Epidermal melanocyte (primary cell): ENCODE results near the gene RNF215.

ENCODE experiments used
- DNase-seq: peaks from one replicate; pipeline ENCODE4 v3.0.0; 2011; ENCODE audit warnings: low spot score; ENCODE audit not compliant: insufficient read length

Gene RNF215

DNA sequence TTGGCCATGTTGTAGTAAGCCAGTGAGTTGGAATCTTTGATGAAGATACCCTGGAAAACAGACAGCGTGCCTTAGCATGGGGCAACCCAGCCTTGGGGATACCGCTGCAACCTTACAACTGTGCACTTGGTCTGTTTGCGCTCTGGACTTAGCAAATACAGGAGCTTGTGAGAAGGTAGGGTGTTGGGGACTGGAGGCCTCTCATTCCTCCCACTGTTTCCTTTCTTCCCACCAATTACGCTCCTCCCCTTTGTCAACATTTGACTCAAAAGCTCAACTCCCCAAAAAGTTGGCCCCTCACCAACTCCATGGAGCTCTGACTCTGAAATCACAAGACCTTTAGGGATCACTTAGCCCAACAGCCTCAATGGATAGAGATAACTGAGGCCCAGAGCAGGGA lies 52.6 kb downstream of the RNF215 start:
- DNase-seq, result no peak

DNA sequence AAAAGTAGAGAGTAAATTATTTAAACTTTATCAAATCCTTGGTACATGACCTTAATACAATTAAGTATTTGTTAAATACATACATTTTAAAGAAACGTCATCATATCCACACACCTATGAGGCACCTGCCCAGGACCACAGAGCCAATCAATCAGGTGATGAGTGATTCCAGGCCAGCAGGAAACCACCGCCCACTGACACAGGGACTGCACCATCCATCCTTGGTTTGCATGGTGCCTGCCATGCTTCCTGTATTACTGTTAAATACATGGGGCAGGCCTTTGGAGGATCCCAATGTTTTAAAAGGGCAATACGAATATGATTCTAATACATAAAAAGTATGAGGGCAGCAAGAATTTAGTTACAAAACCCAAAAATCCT lies 53.5 kb downstream of the RNF215 start:
- DNase-seq, result no peak

DNA sequence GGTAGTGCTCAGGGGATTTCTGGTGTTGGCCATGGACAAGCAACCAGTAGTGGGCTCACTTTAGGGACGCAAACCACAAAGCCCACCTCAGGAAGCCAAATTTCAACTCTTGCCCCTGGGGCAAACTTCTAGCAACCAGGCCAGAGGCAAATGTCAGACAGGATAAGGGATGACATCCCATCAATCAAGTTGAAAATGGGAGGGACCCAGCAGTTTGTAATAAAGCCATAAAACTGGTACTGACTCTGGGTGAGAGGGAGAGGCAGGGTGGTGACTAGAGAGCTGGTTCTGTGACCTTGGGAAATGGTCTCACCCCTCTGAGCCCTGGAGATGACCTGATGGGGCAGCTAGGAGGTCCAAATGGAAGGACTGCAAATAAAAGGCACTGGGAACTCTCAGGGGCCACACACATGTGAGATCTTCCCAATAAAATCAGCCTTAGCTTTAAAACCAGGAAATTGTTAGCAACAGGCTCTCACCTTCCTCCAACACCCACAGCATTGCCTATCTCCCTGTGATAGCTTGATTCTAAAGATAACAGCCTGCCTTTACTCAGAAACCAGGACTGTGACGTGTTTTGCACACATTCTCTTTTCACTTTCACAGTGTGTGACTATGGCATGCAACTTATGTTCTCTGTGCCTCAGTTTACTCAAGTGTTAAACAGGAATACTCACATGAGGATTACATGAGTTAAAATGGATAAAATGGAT lies 54.1 kb downstream of the RNF215 start:
- no peak for DNase-seq

DNA sequence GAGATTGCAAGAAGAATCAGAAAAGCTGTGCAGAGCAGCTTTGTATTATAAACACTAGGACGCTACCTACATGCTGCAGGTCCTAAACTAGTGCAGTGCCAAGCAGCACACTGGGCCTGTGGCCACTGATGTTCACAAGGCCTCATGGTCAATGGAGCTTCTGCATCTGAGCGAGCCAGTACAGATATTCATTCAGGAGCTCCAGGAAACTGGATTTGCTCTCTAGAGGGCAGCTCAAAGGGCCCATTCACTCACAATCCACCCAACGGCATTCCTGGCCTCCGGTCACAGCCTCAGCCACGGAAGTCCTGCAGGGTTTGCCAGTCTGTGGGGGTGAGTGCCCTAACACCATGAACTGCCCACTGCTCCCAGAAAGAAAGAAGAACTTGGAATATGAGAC lies 54.7 kb downstream of the RNF215 start:
- peak; percentile 72 for DNase-seq
